Karpas-422 (cell line): Measurements from ENCODE around the gene PLK5. TPM values are rescaled to one million over a fixed set of nuclear protein-coding genes. Genes with fewer than 3 reads are reported as not detected.

Source experiments
- DNase-seq: peaks from one replicate; pipeline ENCODE4 v3.0.0-alpha.2; 2015
- H2AFZ ChIP-seq: fragments of 200-600 bp; sonication (generic); 2 replicates; pipeline ENCODE4 v1.6.1; 2014; ENCODE audit warnings: antibody characterized with exemption, low read length, mixed read lengths
- H3K27ac ChIP-seq: fragments of 200-600 bp; sonication (generic); 2 replicates; pipeline ENCODE4 v1.5.1; 2014; ENCODE audit warnings: mild to moderate bottlenecking, low read length, moderate library complexity
- H3K27me3 ChIP-seq: fragments of 200-600 bp; sonication (generic); 2 replicates; pipeline ENCODE4 v1.6.1; 2014; ENCODE audit warnings: low read length, mixed read lengths
- H3K36me3 ChIP-seq: fragments of 200-600 bp; sonication (generic); 2 replicates; pipeline ENCODE4 v1.6.1; 2014; ENCODE audit warnings: low read length, mixed read lengths; ENCODE audit not compliant: insufficient read depth
- H3K4me1 ChIP-seq: fragments of 200-600 bp; sonication (generic); 2 replicates; pipeline ENCODE4 v1.6.1; 2014; ENCODE audit warnings: mild to moderate bottlenecking, low read length, mixed read lengths
- H3K4me2 ChIP-seq: fragments of 200-600 bp; sonication (generic); 2 replicates; pipeline ENCODE4 v1.6.1; 2014; ENCODE audit warnings: low read length, low read depth, mild to moderate bottlenecking; ENCODE audit not compliant: poor library complexity, severe bottlenecking
- H3K4me3 ChIP-seq: fragments of 200-600 bp; sonication (generic); 2 replicates; pipeline ENCODE4 v1.5.1; 2014; ENCODE audit warnings: mild to moderate bottlenecking, antibody characterized with exemption, low read length, mixed read lengths
- H3K79me2 ChIP-seq: fragments of 200-600 bp; sonication (generic); 2 replicates; pipeline ENCODE4 v1.6.1; 2014; ENCODE audit warnings: mild to moderate bottlenecking, low read length, mixed read lengths
- H3K9ac ChIP-seq: fragments of 200-600 bp; sonication (generic); 2 replicates; pipeline ENCODE4 v1.6.0; 2014; ENCODE audit warnings: low read length
- H3K9me2 ChIP-seq: fragments of 200-600 bp; sonication (generic), shearing (Covaris generic); replicated peaks from 2 replicates; pipeline ENCODE4 v1.6.0; 2014; ENCODE audit warnings: mild to moderate bottlenecking, low read length, moderate library complexity; ENCODE audit not compliant: insufficient read depth
- H3K9me3 ChIP-seq: fragments of 300-700, 200-600 bp; sonication (generic); 2 replicates; pipeline ENCODE4 v1.6.1; 2014; ENCODE audit warnings: low read length, mixed read lengths
- H4K20me1 ChIP-seq: fragments of 200-600 bp; sonication (generic); 2 replicates; pipeline ENCODE4 v1.6.1; 2014; ENCODE audit warnings: mild to moderate bottlenecking, antibody characterized with exemption, low read length, low read depth; ENCODE audit not compliant: insufficient read depth
- total RNA-seq: library from RNA; depleted of rRNA; stranded (reverse); fragments of >200 nt; shearing (Covaris generic); gene quantifications from 2 replicates; pipeline ENCODE4 v1.2.3, GENCODE V29; 2014; ENCODE audit warnings: low replicate concordance

PLK5 gene
- total RNA-seq, 1 experiment from 2014 or later = not detected

- H3K27me3 ChIP-seq = no peaks in the 10 kb centered on the region
- H3K4me2 ChIP-seq = no peak overlapping the region
- H3K9ac ChIP-seq = 0 out of 2 replicates have a peak overlapping the region, but pooled peaks have one; percentile 27
Measured at GRCh38 chr19:1503925-1504773, 19.7 kb upstream of the PLK5 start.

DNA sequence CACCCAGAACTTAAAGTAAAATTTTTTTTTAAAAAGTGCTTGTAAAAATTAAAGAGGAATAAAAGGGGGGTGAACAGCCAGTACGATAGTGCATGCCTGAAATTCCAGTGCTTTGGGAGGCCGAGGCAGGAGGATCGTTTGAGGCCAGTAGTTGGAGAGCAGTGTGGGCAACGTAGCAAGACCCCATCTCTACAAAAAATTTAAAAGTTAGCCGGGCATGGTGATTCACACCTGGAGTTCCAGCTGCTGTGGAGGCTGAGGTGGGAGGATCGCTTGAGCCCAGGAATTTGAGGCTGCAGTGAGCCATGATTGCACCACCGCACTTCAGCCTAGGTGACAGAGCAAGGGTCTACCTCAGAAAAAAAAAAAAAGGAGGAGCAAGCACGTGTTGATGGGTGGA lies 18.9 kb upstream of the PLK5 start:
- peaks cover 7% of the 10 kb centered on the region for H3K4me1 ChIP-seq
- no peak overlapping the region for H2AFZ ChIP-seq
- H3K9me3 ChIP-seq = no peaks in the 10 kb centered on the region
- H3K9me2 ChIP-seq = no peaks in the 10 kb centered on the region
- no peak for DNase-seq
- no peak overlapping the region for H3K4me2 ChIP-seq
- no peaks in the 10 kb centered on the region for H4K20me1 ChIP-seq
- H3K79me2 ChIP-seq = no peaks in the 10 kb centered on the region
- H3K27me3 ChIP-seq = no peaks in the 10 kb centered on the region
- no peaks in the 10 kb centered on the region for H3K36me3 ChIP-seq
- H3K27ac ChIP-seq = no peak overlapping the region
- H3K9ac ChIP-seq = no peak overlapping the region
- no peak overlapping the region for H3K4me3 ChIP-seq

More at GRCh38 chr19:1503925-1504773, 19.7 kb upstream of the PLK5 start:
- Histone ChIP-seq H3K9me2 (no peaks in the 10 kb centered on the region), H4K20me1 (no peaks in the 10 kb centered on the region), H3K4me1 (peaks cover 7% of the 10 kb centered on the region), H3K36me3 (no peaks in the 10 kb centered on the region), H3K79me2 (no peaks in the 10 kb centered on the region), H3K27ac (no peak overlapping the region), H3K4me3 (no peak overlapping the region), H3K9me3 (no peaks in the 10 kb centered on the region), H2AFZ (no peak overlapping the region)
- no peak for DNase-seq

- no peak overlapping the region for H3K9ac ChIP-seq
- no peaks in the 10 kb centered on the region for H3K9me3 ChIP-seq
- no peaks in the 10 kb centered on the region for H3K27me3 ChIP-seq
- peaks cover 7% of the 10 kb centered on the region for H3K4me1 ChIP-seq
- H3K79me2 ChIP-seq = no peaks in the 10 kb centered on the region
- no peak overlapping the region for H3K27ac ChIP-seq
- H2AFZ ChIP-seq = no peak overlapping the region
- H3K4me2 ChIP-seq = no peak overlapping the region
- H3K4me3 ChIP-seq = no peak overlapping the region
- H4K20me1 ChIP-seq = no peaks in the 10 kb centered on the region
- no peaks in the 10 kb centered on the region for H3K9me2 ChIP-seq
- DNase-seq = no peak
- H3K36me3 ChIP-seq = no peaks in the 10 kb centered on the region
Measured at GRCh38 chr19:1505991-1506881, 17.6 kb upstream of the PLK5 start.

DNA sequence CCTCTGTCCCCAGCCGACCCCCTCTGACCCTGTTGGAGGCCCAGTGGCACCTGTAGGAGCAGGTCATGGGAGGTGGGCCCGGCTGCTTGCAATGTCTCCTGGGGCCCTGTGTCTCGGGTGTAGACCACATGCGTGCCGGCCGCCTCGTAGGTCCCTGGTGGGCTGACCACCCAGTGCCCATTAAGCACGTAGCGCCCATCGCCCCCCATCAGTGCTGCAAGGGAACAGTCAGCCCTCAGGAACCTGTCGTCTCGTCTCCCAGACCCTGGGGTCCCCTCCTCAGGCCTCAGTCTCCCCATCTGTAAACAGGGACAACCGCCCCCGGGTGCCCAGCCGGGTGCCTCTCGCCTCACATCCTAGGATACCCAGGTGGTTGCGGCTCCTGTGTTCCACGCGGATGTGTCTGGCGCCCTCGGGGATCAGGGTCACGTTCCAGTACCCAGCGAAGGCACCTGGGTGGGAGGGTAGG lies 16.7 kb upstream of the PLK5 start:
- H3K4me2 ChIP-seq = no peak overlapping the region

GRCh38 chr19:1507763-1508506 lies 15.9 kb upstream of the PLK5 start:
- DNase-seq = peak; percentile 96
- no peaks in the 10 kb centered on the region for H3K36me3 ChIP-seq
- no peak overlapping the region for H3K9ac ChIP-seq
- H3K27me3 ChIP-seq = no peaks in the 10 kb centered on the region
- no peaks in the 10 kb centered on the region for H3K79me2 ChIP-seq
- peaks cover 9% of the 10 kb centered on the region for H3K4me1 ChIP-seq
- no peaks in the 10 kb centered on the region for H3K9me3 ChIP-seq
- no peak overlapping the region for H3K4me3 ChIP-seq
- H3K27ac ChIP-seq = no peak overlapping the region
- no peak overlapping the region for H3K4me2 ChIP-seq
- H2AFZ ChIP-seq = no peak overlapping the region
- no peaks in the 10 kb centered on the region for H3K9me2 ChIP-seq
- no peaks in the 10 kb centered on the region for H4K20me1 ChIP-seq

More for the DNA sequence above, 16.7 kb upstream of the PLK5 start:
- Histone ChIP-seq H2AFZ (no peak overlapping the region), H3K27ac (no peak overlapping the region), H3K79me2 (no peaks in the 10 kb centered on the region), H3K36me3 (no peaks in the 10 kb centered on the region), H3K4me1 (peaks cover 7% of the 10 kb centered on the region), H3K9me3 (no peaks in the 10 kb centered on the region), H3K27me3 (no peaks in the 10 kb centered on the region), H3K4me3 (no peak overlapping the region), H3K9me2 (no peaks in the 10 kb centered on the region), H4K20me1 (no peaks in the 10 kb centered on the region), H3K9ac (no peak overlapping the region)
- no peak for DNase-seq

GRCh38 chr19:1508507-1508856 lies 15.4 kb upstream of the PLK5 start:
- H3K9ac ChIP-seq = no peak overlapping the region
- H3K9me2 ChIP-seq = no peaks in the 10 kb centered on the region
- no peak for DNase-seq
- no peak overlapping the region for H3K4me2 ChIP-seq
- H2AFZ ChIP-seq = no peak overlapping the region
- H3K79me2 ChIP-seq = no peaks in the 10 kb centered on the region
- H4K20me1 ChIP-seq = no peaks in the 10 kb centered on the region
- H3K27ac ChIP-seq = no peak overlapping the region
- no peaks in the 10 kb centered on the region for H3K36me3 ChIP-seq
- no peaks in the 10 kb centered on the region for H3K27me3 ChIP-seq
- H3K4me3 ChIP-seq = no peak overlapping the region
- peaks cover 6% of the 10 kb centered on the region for H3K4me1 ChIP-seq
- no peaks in the 10 kb centered on the region for H3K9me3 ChIP-seq

DNA sequence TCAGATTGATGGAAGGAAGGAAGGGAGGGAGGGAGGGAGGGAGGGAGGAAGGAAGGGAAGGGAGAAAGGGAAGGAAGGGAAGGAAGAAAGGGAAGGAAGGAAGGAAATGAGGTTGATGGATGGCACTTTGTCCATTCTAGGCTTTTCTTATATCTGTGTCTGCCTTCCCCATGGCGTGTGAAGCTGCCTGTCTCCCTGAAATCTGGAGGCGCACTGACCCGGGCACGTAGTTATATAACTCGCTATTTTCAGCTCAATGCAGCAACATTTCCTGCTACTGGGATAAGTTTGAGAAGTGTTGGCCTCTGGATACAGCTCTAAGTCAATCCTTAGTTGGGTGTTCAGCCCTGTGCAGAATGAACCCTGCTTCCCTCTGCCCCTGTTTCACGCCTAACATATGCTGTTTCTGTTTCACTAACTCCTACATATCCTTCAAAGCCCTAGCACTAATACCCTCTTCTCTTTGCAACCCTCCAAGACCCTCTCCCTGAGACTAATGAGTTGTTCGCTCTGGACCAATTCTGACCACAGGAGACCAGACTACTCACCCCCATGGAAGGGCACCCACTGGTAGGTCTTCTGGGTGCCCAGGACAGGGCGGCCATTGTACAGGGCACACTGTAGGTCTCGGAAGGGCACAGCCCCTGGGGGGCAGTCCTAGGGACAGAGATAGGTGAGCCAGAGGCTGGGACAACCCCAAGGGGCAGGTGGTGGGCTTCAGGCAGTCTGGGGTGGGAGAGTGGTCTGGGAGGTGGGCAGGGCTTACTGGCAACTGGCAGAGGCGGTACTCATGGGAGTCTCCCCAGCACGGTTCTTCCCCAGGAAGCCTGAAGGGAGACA lies 14.1 kb upstream of the PLK5 start:
- Histone ChIP-seq H3K9me3 (no peaks in the 10 kb centered on the region), H3K9ac (no peak overlapping the region), H3K4me1 (0 out of 2 replicates have a peak, but pooled peaks cover 2% of the 10 kb centered on the region), H3K27ac (no peak overlapping the region), H3K4me3 (no peak overlapping the region), H4K20me1 (no peaks in the 10 kb centered on the region), H3K9me2 (no peaks in the 10 kb centered on the region), H3K4me2 (no peak overlapping the region), H3K79me2 (no peaks in the 10 kb centered on the region), H3K27me3 (no peaks in the 10 kb centered on the region), H2AFZ (no peak overlapping the region), H3K36me3 (no peaks in the 10 kb centered on the region)
- DNase-seq = no peak
